Coronary artery (tissue), 2 donors: ENCODE data around the gene MED13.

ENCODE experiments used
- DNase-seq: peaks from one replicate; pipeline ENCODE4 v3.0.0-alpha.2; 2017; ENCODE audit warnings: low spot score
- H3K27ac ChIP-seq, 2 donors: fragments of 200-600 bp; sonication (generic); one replicate each; pipeline ENCODE4 v1.5.1; 2016 to 2019
- H3K4me3 ChIP-seq: fragments of 200-600 bp; sonication (generic); 2 replicates; pipeline ENCODE4 v1.5.1; 2016; ENCODE audit warnings: mild to moderate bottlenecking, moderate library complexity
- CTCF ChIP-seq: fragments of 200-600 bp; sonication (generic); IDR thresholded peaks from one replicate; pipeline ENCODE4 v1.5.1; 2019; ENCODE audit warnings: antibody characterized with exemption

Gene MED13

GRCh38 chr17:62105861-62106260 is 40.8 kb upstream of the MED13 start:
- TF ChIP-seq CTCF: no peak
- no peak for DNase-seq
- Histone ChIP-seq H3K4me3 (no peak overlapping the region), H3K27ac (no peak overlapping the region)

- TF ChIP-seq CTCF: no peak
- H3K4me3 ChIP-seq: no peak overlapping the region
- peak overlapping the region in 1 of 2 donors; percentile 47 for H3K27ac ChIP-seq
- no peak for DNase-seq
Observed at GRCh38 chr17:62105357-62105756, 40.3 kb upstream of the MED13 start.

GRCh38 chr17:62101515-62101914 is 36.4 kb upstream of the MED13 start:
- TF ChIP-seq CTCF: no peak
- no peak overlapping the region for H3K4me3 ChIP-seq
- H3K27ac ChIP-seq: no peak overlapping the region
- DNase-seq: no peak

GRCh38 chr17:62101090-62101489 is 36.0 kb upstream of the MED13 start:
- Histone ChIP-seq H3K27ac (no peak overlapping the region), H3K4me3 (no peak overlapping the region)
- TF ChIP-seq CTCF: no peak

GRCh38 chr17:62100055-62100454 is 35.0 kb upstream of the MED13 start:
- Histone ChIP-seq H3K27ac (no peak overlapping the region), H3K4me3 (no peak overlapping the region)
- no peak for DNase-seq
- no peak for TF ChIP-seq CTCF

More at GRCh38 chr17:62101090-62101489, 36.0 kb upstream of the MED13 start:
- DNase-seq: no peak

- no peak overlapping the region for H3K4me3 ChIP-seq
- H3K27ac ChIP-seq: no peak overlapping the region
- no peak for DNase-seq
Observed at GRCh38 chr17:62099532-62099931, 34.5 kb upstream of the MED13 start.

More at GRCh38 chr17:62099532-62099931, 34.5 kb upstream of the MED13 start:
- TF ChIP-seq CTCF: no peak
